ENCODE results near the gene CHKA. TPM values are rescaled to one million over a fixed set of nuclear protein-coding genes. Genes with fewer than 3 reads are reported as not detected.

The CHKA gene
- total and polyA plus RNA-seq, 4 donors, result 17.6 to 73.4 (median 49.0) TPM

DNA sequence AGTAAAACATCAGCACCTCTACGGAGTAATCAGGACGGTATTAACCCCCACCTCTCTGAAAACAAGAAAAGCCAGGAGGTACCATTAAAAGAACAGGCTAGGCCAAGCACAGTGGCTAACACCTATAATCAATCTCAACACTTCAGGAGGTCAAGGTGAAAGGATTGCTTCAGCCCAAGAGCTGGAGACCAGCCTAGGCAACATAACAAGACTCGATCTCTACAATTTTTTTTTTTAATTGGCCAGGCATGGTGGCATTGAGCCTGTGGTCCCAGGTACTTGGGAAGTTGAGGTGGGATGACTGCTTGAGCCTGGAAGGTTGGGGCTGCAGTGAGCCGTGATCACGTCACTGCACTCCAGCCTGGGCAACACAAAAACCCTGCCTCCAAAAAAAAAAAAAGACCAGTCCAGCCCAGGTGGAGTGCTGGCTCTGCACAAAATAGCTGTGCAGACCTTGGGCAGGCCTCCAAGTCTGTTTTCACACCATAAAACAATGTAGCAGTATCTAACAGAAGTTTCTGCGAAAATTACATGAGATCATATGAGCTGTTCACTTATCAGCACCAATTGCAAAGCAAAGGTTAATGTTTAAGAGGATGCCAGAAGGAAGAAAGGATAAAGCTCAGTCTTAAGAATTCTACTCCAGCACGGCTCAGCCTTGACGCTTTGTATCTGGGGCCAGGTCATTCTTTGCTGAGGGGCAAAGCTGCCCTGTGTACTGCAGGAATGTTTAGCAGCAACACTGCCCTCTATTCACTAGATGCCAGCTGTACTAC lies 14.8 kb downstream of the CHKA start:
- peak overlapping the region in 1 of 2 donors; percentile 70 for H3K27ac ChIP-seq (ENCODE audit: low read depth in 1 of 2, low read length in 1 of 2)
- DNase-seq, result peak; percentile 63 to 81 (median 63)

DNA sequence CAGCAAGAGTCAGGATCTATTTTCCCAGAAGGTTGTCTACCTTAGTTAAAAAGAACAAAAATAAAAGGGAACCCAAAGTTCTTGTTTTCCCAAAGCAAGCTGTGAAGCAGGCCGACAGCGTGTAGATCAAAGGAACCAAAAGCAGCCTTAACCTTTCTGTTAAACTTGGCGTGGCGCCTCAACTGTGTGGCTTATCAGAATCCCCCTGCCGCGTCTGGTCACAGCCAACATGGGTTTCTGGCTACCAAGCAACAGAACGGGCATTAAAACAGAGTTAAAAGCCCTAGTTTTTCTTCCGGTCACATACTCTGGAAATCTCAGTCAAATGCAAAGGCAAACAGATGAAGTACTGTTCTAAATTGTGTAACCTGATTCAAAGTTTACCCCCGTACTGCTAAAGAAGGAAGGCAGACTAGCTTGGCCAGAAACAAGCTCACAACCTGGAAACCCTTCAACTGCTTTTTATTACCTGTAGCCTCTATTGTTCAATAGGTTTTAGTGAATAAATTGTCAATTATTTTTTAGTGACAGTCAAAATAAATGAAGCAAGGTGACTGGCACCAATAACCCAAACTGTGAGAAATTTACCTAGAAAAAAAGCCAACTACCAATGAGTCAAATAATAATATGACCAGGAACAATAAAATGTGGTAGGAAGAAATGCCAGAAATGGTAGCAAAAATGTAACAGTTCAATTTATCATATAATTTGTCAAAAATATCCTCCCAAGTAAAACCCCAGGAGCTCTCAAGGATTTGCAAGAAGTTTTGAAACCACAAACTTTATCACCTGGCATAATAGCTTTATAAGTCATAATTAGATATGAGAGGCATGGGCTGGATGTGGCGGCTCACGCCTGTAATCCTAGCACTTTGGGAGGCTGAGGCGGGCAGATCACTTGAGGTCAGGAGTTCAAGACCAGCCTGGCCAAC lies 21.4 kb downstream of the CHKA start:
- H3K4me3 ChIP-seq, result no peak overlapping the region
- peak overlapping the region; percentile 37 to 69 for H3K9ac ChIP-seq (ENCODE audit: insufficient read depth in 1 of 2, low read length in 2 of 2)
- H3K27ac ChIP-seq (ENCODE audit: low read depth in 1 of 2, low read length in 1 of 2), result peak overlapping the region; percentile 26 to 74
- H3K9me3 ChIP-seq (ENCODE audit: control insufficient read depth in 4 of 4, insufficient read depth in 3 of 4, low read length in 3 of 4), result no peaks in the 10 kb centered on the region
- H3K27me3 ChIP-seq (ENCODE audit: control insufficient read depth in 3 of 3, insufficient read depth in 3 of 3, low read length in 2 of 3), result no peaks in the 10 kb centered on the region
- ATAC-seq (ENCODE audit: insufficient read depth, low FRiP score), result peak; percentile 64
- WGBS, 2 donors, result 35% methylated on average over 12 of the region's 12 CpGs
- peaks cover 0 to under 1% (median 0%) of the 10 kb centered on the region in 4 donors for H3K36me3 ChIP-seq (ENCODE audit: control insufficient read depth in 4 of 4, insufficient read depth in 4 of 4, low read length in 4 of 4)
- TF ChIP-seq, protein P1, sequence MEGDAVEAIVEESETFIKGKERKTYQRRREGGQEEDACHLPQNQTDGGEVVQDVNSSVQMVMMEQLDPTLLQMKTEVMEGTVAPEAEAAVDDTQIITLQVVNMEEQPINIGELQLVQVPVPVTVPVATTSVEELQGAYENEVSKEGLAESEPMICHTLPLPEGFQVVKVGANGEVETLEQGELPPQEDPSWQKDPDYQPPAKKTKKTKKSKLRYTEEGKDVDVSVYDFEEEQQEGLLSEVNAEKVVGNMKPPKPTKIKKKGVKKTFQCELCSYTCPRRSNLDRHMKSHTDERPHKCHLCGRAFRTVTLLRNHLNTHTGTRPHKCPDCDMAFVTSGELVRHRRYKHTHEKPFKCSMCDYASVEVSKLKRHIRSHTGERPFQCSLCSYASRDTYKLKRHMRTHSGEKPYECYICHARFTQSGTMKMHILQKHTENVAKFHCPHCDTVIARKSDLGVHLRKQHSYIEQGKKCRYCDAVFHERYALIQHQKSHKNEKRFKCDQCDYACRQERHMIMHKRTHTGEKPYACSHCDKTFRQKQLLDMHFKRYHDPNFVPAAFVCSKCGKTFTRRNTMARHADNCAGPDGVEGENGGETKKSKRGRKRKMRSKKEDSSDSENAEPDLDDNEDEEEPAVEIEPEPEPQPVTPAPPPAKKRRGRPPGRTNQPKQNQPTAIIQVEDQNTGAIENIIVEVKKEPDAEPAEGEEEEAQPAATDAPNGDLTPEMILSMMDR (IDR thresholded peaks at IDR 0.05; ENCODE audit: control extremely low read depth, extremely low read depth), result no peak
- DNase-seq, result peak; percentile 79 to 90 (median 83)
- peaks cover 0 to 8% (median 4%) of the 10 kb centered on the region in 5 donors for H3K4me1 ChIP-seq (ENCODE audit: control insufficient read depth in 5 of 5, insufficient read depth in 5 of 5, low read length in 5 of 5)

More for the DNA sequence above, 14.8 kb downstream of the CHKA start:
- WGBS, 2 donors, result 61 to 83% methylated on average over 8 of the region's 8 CpGs
- Histone ChIP-seq H3K27me3 (ENCODE audit: control insufficient read depth in 3 of 3, insufficient read depth in 3 of 3, low read length in 2 of 3) (no peaks in the 10 kb centered on the region), H3K9ac (ENCODE audit: insufficient read depth in 1 of 2, low read length in 2 of 2) (peak overlapping the region in 1 of 2 donors; percentile 65), H3K9me3 (ENCODE audit: control insufficient read depth in 4 of 4, insufficient read depth in 3 of 4, low read length in 3 of 4) (no peaks in the 10 kb centered on the region), H3K36me3 (ENCODE audit: control insufficient read depth in 4 of 4, insufficient read depth in 4 of 4, low read length in 4 of 4) (no peaks in the 10 kb centered on the region), H3K4me3 (no peak overlapping the region), H3K4me1 (ENCODE audit: control insufficient read depth in 5 of 5, insufficient read depth in 5 of 5, low read length in 5 of 5) (peaks cover 0 to 18% (median 6%) of the 10 kb centered on the region in 5 donors)
- TF ChIP-seq, protein P1 (IDR thresholded peaks at IDR 0.05; ENCODE audit: control extremely low read depth, extremely low read depth), result no peak
- ATAC-seq (ENCODE audit: insufficient read depth, low FRiP score), result peak; percentile 62

DNA sequence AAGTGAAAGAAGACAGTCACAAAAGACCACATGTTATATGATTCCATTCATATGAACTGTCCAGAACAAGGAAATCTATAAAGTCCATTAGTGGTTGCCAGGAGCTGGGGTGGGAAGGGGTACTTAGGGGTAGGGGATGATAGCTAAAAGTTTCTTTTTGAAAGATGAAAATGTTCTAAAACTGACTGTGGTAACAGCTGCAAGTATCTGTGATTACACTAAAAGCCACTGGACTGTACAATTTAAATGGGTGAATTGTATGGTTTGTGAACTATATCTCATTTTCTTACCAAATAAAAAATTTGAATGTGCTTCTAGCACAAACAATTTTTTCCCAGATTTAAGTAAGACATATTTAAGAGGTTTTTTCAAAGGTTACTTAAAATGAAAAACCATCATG lies 22.1 kb downstream of the CHKA start:
- ATAC-seq (ENCODE audit: insufficient read depth, low FRiP score) (no peak), DNase-seq (no peak)
- Histone ChIP-seq H3K27ac (ENCODE audit: low read depth in 1 of 2, low read length in 1 of 2) (no peak overlapping the region), H3K27me3 (ENCODE audit: control insufficient read depth in 3 of 3, insufficient read depth in 3 of 3, low read length in 2 of 3) (no peaks in the 10 kb centered on the region), H3K9me3 (ENCODE audit: control insufficient read depth in 4 of 4, insufficient read depth in 3 of 4, low read length in 3 of 4) (no peaks in the 10 kb centered on the region), H3K36me3 (ENCODE audit: control insufficient read depth in 4 of 4, insufficient read depth in 4 of 4, low read length in 4 of 4) (peaks cover 0 to 3% (median 0%) of the 10 kb centered on the region in 4 donors), H3K4me3 (no peak overlapping the region), H3K4me1 (ENCODE audit: control insufficient read depth in 5 of 5, insufficient read depth in 5 of 5, low read length in 5 of 5) (peaks cover 0 to 8% (median 4%) of the 10 kb centered on the region in 5 donors), H3K9ac (ENCODE audit: insufficient read depth in 1 of 2, low read length in 2 of 2) (peak overlapping the region; percentile 37 to 69)
- TF ChIP-seq, protein P1 (IDR thresholded peaks at IDR 0.05; ENCODE audit: control extremely low read depth, extremely low read depth), result no peak
